GM19099 (cell line): ENCODE data around the gene SNTA1.

ENCODE experiments used
- POLR2A ChIP-seq: IDR thresholded peaks from 3 replicates; pipeline ENCODE4 v1.6.1; 2011; ENCODE audit warnings: low read depth; ENCODE audit not compliant: insufficient read length; ENCODE audit errors: extremely low read depth

SNTA1 gene

DNA sequence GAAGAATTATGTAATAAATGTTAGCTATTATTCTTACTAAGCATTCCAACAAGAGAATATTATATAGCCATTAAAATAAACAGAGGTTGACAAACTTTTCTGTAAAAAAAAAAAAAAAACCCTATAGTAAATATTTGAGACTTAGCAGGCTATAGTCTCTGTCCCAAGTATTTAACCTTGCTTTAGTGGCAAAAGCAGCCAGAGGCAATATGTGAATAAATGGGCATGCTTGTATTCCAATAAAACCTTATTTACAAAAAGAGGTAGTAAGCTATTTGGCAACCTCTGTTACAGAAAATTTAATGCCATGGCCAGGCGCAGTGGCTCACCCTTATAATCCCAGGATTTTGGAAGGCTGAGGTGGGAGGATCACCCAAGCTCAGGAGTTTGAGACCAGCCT, 56.9 kb downstream of the SNTA1 start:
- TF ChIP-seq POLR2A: no peak

DNA sequence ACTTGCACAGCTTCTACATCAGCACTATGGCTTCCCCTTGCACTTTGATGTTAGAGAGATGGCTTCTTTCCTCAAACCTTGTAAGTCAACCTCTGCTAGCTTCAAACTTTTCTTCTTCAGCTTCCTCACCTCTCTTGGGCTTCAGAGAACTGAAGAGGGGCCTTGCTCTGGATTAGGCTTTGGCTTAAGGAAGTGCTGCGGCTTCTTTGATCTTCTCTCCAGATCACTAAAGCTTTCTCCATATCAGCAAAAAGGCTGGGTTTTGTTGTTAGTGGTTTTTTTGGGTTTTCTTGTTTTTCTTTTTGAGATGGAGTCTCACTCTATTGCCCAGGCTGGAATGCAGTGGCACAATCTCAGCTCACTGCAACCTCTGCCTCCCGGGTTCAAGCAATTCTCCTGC, 66.2 kb downstream of the SNTA1 start:
- TF ChIP-seq POLR2A: no peak

DNA sequence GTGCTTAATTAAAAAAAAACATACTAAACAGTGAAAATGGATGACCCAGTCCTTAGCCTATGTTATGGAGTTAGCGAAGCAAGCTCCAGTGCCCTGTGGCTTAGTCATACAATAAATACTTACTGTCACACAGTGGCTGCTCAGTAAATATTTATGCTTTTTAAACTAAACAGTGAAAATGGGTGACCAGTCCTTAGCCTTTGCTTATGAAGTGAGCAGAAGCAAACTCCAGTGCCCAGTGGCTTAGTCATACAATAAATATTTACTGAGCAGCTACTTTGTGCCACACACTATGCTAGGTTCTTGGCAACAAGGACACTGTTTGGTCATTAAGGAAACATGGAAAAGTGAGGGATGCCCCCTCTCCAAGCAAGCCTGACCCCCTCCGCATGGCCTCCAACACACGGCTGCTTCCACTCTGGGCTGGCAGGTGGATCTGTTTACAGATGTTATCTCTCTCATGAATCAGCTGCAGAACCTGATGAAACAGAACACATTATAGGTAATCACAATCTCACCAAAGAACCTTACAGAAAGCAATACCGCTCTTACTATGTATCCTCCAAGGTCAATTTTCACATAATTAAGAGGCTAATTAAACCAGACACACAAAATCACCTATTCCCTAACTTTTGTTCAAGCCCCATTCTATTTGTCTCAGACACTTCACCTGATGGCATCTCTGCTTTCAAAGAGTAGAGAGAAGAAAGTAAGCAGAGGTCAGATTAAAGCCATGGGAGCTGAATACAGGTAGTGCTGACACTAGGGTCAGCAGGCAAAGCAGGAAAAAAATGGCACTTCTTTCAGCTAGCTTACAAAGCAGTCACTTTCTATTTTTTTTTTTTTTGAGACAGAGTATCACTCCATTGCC, 69.6 kb downstream of the SNTA1 start:
- TF ChIP-seq POLR2A: no peak

DNA sequence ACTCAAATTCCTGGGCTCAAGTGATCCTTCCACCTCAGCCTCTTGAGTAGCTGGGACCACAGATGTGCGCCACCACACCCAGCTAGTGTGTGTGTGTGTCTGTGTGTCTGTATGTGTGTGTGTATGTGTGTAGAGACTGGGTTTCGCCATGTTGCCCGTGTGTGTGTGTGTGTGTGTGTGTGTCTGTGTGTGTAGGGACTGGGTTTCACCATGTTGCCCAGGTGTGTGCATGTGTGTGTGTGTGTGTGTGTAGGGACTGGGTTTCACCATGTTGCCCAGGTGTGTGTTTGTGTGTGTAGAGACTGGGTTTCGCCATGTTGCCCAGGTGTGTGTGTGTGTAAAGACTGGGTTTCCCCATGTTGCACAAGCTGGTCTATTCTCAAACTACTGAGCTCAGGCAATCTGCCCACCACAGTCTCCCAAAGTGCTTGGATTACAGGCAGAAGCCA, 70.5 kb downstream of the SNTA1 start:
- no peak for TF ChIP-seq POLR2A

DNA sequence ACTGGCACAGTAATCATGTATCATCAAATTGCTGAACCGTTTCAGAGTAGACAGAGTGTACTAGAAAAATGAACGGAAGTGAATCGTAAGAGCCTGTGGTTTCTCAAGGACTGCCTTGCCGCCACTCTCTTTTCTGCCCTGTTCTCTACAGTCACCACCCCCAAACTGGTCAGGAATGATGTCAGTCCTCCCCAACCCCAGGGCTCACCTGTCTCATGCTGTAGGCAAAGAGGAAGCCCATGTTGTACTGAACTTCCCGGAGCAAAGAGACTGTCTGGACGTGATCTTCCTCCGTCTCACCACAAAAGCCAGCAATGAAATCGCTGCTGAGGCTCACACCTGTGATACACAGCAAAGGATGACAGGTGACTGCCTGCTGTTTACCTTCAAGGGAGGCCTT, 73.3 kb downstream of the SNTA1 start:
- no peak for TF ChIP-seq POLR2A

DNA sequence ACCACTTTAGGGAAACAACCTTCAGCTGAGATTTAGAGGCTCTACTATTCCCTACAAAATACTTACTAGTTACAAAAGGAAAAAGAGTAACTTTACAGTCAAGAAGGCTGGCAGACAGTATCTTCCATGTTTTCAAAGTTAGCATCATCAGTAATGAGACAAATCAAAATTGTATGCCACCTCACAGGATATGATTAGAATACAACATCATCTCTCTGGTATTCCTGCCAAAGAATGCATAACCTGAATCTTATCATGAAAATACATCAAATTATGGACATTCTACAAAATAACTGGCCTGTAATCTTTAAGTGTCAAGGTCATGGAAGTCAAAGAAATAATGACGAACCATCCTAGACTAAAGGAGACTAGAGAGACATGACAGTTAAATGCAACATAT, 80.7 kb downstream of the SNTA1 start:
- TF ChIP-seq POLR2A: no peak

DNA sequence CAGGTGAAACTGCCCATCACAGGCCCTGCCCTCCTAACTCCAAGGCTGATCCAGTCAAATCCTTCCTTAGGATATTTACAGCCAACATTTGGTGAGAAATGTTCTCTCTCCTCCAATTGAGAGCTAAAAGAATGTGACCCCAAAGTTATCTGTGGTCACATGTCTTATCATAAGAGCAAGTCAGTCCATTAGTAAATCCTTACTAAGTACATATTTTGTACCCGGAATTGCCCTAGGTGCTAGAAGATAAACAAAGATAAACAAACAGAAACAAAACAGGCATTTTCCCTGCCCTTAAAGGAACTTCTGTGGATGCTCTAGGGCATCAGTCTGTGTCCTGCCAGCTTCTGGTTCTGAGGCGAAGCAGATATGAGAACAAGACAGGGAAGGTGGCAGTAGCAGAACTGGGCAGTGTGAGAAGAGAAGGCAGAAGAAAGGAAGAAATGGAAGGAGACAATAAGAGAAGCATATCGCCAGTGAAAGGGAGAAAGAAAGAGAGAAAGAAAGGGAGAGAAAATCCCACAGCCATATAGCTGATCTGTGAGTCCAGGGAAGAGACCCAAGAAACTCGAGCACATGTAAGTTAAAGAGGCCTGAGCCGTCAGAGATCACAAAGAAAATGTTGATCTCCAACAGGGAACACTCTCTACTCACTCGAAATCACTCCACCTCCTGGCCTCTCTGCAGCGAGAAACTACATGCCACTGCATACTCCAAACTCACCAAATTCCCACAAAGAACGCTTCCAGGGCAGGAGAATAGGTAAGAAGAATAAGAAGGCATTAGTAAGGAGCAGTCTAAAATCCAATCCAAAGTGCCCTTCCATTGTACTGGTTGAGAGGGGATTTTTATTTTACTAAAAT, 83.9 kb downstream of the SNTA1 start:
- no peak for TF ChIP-seq POLR2A
